Activated CD8-positive, alpha-beta memory T cell treated with anti-CD3 and anti-CD28 coated beads, Interleukin-2, amount 50 U/mL, for 24 hours (primary cell): Measurements from ENCODE around the gene EFCAB8.
"Not testable (repeated sequence)": the region's sequence is repeated elsewhere in the genome, so short reads cannot be mapped to it uniquely, and the experiment has no call there.

Experiments used
- DNase-seq: peaks from one replicate; pipeline ENCODE4 v3.0.0-alpha.2; 2020; ENCODE audit errors: extremely low read depth

The EFCAB8 gene

GRCh38 chr20:32842688-32843524 lies 15.8 kb upstream of the EFCAB8 start:
- DNase-seq = no peak

- no peak for DNase-seq
These were observed 12.9 kb upstream of the EFCAB8 start for GRCh38 chr20:32845786-32846185.

- DNase-seq = no peak
These were observed 11.9 kb upstream of the EFCAB8 start for GRCh38 chr20:32846852-32847251.

GRCh38 chr20:32847964-32848363 lies 10.8 kb upstream of the EFCAB8 start:
- no peak for DNase-seq

- DNase-seq = no peak
These were observed 9.9 kb upstream of the EFCAB8 start for GRCh38 chr20:32848846-32849245.

GRCh38 chr20:32849577-32849976 lies 9.1 kb upstream of the EFCAB8 start:
- DNase-seq = no peak

- no peak for DNase-seq
These were observed 3.3 kb upstream of the EFCAB8 start for GRCh38 chr20:32855387-32855786.

- DNase-seq = no peak
These were observed 534 bp upstream of the EFCAB8 start for GRCh38 chr20:32858189-32858588.

- no peak for DNase-seq
These were observed 2.7 kb downstream of the EFCAB8 start for GRCh38 chr20:32861446-32861845.

GRCh38 chr20:32869562-32869961 lies 10.8 kb downstream of the EFCAB8 start:
- DNase-seq = no peak

GRCh38 chr20:32870526-32870925 lies 11.8 kb downstream of the EFCAB8 start:
- not testable (repeated sequence) for DNase-seq

- no peak for DNase-seq
These were observed 12.3 kb downstream of the EFCAB8 start for GRCh38 chr20:32870985-32871384.

- DNase-seq = no peak
These were observed 13.0 kb downstream of the EFCAB8 start for GRCh38 chr20:32871627-32872160.

- no peak for DNase-seq
These were observed 13.5 kb downstream of the EFCAB8 start for GRCh38 chr20:32872266-32872665.

- DNase-seq = no peak
These were observed 16.9 kb downstream of the EFCAB8 start for GRCh38 chr20:32875673-32876072.

- no peak for DNase-seq
These were observed 18.8 kb downstream of the EFCAB8 start for GRCh38 chr20:32877507-32877906.

GRCh38 chr20:32878820-32879219 lies 20.1 kb downstream of the EFCAB8 start:
- no peak for DNase-seq

GRCh38 chr20:32879538-32879937 lies 20.8 kb downstream of the EFCAB8 start:
- no peak for DNase-seq

- DNase-seq = no peak
These were observed 21.9 kb downstream of the EFCAB8 start for GRCh38 chr20:32880635-32881034.

GRCh38 chr20:32883081-32883480 lies 24.4 kb downstream of the EFCAB8 start:
- DNase-seq = no peak

GRCh38 chr20:32885185-32885584 lies 26.5 kb downstream of the EFCAB8 start:
- no peak for DNase-seq

GRCh38 chr20:32885952-32886351 lies 27.2 kb downstream of the EFCAB8 start:
- DNase-seq = no peak

GRCh38 chr20:32886652-32887051 lies 27.9 kb downstream of the EFCAB8 start:
- DNase-seq = no peak

GRCh38 chr20:32887492-32887891 lies 28.8 kb downstream of the EFCAB8 start:
- DNase-seq = no peak
